CD4-positive, alpha-beta T cell treated with Interleukin-4 for 4 hours (primary cell): ENCODE results near the gene ITGB2.

Source experiments
- DNase-seq: peaks from one replicate; pipeline ENCODE4 v3.0.0-alpha.2; 2020

The ITGB2 gene

GRCh38 chr21:44894687-44895302 is 25.9 kb downstream of the ITGB2 start:
- no peak for DNase-seq

- DNase-seq, result no peak
Measured at GRCh38 chr21:44893948-44894656, 26.6 kb downstream of the ITGB2 start.

- DNase-seq, result no peak
Measured at GRCh38 chr21:44893278-44893556, 27.5 kb downstream of the ITGB2 start.

GRCh38 chr21:44892536-44893277 is 28.0 kb downstream of the ITGB2 start:
- peak; percentile 77 for DNase-seq

GRCh38 chr21:44892095-44892494 is 28.6 kb downstream of the ITGB2 start:
- no peak for DNase-seq

GRCh38 chr21:44891631-44892031 is 29.1 kb downstream of the ITGB2 start:
- DNase-seq, result no peak

GRCh38 chr21:44890961-44891541 is 29.6 kb downstream of the ITGB2 start:
- DNase-seq, result no peak

- no peak for DNase-seq
Measured at GRCh38 chr21:44890338-44890931, 30.3 kb downstream of the ITGB2 start.

- no peak for DNase-seq
Measured at GRCh38 chr21:44889625-44890337, 30.9 kb downstream of the ITGB2 start.

GRCh38 chr21:44888581-44889550 is 31.8 kb downstream of the ITGB2 start:
- no peak for DNase-seq

GRCh38 chr21:44887807-44888580 is 32.7 kb downstream of the ITGB2 start:
- no peak for DNase-seq

- no peak for DNase-seq
Measured at GRCh38 chr21:44887126-44887806, 33.4 kb downstream of the ITGB2 start.

GRCh38 chr21:44886113-44887075 is 34.3 kb downstream of the ITGB2 start:
- DNase-seq, result no peak

- DNase-seq, result no peak
Measured at GRCh38 chr21:44885615-44886014, 35.1 kb downstream of the ITGB2 start.

- no peak for DNase-seq
Measured at GRCh38 chr21:44884097-44884496, 36.6 kb downstream of the ITGB2 start.

- no peak for DNase-seq
Measured at GRCh38 chr21:44883250-44883649, 37.4 kb downstream of the ITGB2 start.

GRCh38 chr21:44881198-44881872 is 39.4 kb downstream of the ITGB2 start:
- DNase-seq, result no peak
